Stimulated activated CD8-positive, alpha-beta memory T cell treated with anti-CD3 and anti-CD28 coated beads, Interleukin-2, amount 100 ng/mL, for 1 hour (primary cell): ENCODE data around the gene GOLGA3.
"Not testable (repeated sequence)": the region's sequence is repeated elsewhere in the genome, so short reads cannot be mapped to it uniquely, and the experiment has no call there.

ENCODE experiments used
- DNase-seq, 2 donors: peaks; one replicate each; pipeline ENCODE4 v3.0.0-alpha.2; 2020; ENCODE audit warnings: low read depth in 2 of 2

GOLGA3 gene

GRCh38 chr12:132776816-132777568 lies 51.7 kb downstream of the GOLGA3 start:
- no peak for DNase-seq

DNA sequence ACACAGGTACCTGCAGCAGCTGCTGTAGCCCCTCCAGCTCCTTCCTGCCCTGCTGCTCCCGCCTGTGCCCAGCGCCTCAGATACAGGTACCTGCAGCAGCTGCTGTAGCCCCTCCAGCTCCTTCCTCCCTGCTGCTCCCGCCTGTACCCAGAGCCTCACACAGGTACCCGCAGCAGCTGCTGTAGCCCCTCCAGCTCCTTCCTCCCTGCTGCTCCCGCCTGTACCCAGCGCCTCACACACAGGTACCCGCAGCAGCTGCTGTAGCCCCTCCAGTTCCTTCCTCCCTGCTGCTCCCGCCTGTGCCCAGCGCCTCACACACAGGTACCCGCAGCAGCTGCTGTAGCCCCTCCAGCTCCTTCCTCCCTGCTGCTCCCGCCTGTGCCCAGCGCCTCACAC lies 52.4 kb downstream of the GOLGA3 start:
- not testable (repeated sequence) for DNase-seq

GRCh38 chr12:132775502-132776229 lies 53.0 kb downstream of the GOLGA3 start:
- DNase-seq = no peak

DNA sequence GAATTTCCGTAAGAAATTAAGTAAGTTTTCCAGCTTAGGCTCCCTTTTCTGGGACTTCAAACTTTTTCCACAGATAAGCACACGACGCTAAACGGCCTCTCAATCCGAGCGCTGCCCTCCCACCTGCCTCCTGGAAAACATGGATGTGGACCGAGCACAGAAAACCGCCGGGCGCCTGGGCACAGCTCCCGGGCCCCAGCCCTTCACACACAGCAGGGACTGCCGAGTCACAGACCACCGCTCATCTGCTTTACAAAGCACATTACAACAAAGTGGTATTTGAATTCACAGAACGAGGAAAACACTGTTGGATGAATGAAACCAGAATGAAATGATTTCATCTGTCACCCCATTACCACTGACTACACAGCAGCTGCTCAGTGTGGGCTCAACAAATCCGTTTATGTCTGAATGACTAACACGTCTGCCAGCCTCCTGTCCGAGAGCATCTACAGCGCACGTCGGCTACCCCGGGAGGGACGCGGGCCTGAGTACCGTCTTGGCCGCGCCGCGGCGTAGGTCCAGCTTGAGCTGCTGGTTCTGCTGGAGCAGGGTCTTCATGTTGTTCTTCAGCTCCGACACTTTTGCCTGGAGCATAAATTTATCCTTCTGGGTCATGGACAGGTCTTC lies 53.9 kb downstream of the GOLGA3 start:
- DNase-seq = no peak

GRCh38 chr12:132774159-132774558 lies 54.5 kb downstream of the GOLGA3 start:
- DNase-seq = no peak

DNA sequence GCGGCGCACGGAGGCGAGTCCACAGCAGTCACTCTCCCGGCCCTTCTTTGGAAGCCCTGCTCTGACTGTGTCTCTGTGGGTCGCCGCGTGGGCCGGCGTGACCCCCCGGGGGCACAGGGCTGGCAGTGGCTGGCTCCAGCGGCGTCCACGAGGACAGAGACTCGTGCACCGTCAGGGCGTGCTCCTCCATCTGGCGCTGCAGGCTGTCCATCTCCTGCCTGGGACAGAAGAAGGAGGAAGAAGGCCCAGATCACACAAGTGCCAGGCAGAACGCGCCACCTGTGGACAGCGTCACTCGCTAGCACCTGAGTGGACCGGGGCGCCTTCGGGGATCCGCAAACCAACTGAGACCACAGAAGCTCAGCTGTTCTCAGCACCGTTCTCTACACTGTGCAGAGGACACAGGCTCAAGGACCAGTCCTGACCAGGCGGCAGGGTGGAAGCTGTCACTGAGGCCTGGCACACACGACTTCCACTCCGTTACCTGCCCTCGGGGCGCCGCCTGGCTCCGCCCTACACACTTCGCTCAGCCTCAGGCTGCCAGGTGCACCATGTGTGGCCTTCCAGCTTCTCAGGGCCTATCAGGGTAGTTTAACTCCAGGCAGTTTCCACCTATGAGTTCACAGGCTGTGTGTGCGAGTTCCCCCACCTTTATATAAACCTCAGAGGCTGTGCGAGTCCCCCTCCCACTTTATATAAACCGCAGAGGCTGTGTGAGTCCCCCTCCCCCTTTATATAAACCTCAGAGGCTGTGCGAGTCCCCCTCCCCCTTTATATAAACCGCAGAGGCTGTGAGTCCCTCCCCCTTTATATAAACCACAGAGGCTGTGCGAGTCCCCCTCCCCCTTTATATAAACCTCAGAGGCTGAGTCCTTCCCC lies 55.4 kb downstream of the GOLGA3 start:
- DNase-seq = no peak

GRCh38 chr12:132772606-132773005 lies 56.1 kb downstream of the GOLGA3 start:
- DNase-seq = no peak

DNA sequence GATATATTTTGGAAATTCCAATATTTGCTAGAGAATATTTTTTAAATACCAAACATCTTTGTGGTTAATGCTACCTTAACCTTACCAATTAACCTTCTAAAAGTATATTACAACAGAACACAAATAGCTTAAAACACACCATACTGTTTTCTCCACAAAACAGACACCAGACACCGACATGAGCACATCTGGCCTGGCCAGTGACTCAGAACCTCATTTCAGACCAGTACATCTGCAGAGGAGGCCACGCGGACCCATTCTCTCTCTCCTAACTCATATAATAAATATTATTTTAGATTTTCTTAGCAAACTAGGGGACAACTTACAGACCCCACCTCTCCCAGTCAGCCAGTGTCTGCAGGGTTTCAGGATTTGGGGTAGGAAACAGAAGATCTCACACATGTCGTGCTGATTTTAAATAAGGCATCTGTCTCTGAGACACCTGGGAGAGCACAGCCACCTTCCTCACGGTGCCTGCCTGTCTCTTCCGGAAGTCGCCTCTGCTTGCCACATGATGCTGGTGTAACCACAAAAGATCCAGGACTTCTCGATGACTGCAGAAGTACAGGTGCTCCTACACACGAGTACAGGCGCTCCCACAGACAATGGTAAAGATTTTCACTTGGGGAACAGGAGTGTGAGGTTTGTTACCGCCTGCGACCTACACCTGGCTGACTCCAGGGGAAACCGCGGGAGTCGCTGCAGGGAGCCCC lies 57.4 kb downstream of the GOLGA3 start:
- peak in 1 of 2 donors; percentile 16 for DNase-seq

DNA sequence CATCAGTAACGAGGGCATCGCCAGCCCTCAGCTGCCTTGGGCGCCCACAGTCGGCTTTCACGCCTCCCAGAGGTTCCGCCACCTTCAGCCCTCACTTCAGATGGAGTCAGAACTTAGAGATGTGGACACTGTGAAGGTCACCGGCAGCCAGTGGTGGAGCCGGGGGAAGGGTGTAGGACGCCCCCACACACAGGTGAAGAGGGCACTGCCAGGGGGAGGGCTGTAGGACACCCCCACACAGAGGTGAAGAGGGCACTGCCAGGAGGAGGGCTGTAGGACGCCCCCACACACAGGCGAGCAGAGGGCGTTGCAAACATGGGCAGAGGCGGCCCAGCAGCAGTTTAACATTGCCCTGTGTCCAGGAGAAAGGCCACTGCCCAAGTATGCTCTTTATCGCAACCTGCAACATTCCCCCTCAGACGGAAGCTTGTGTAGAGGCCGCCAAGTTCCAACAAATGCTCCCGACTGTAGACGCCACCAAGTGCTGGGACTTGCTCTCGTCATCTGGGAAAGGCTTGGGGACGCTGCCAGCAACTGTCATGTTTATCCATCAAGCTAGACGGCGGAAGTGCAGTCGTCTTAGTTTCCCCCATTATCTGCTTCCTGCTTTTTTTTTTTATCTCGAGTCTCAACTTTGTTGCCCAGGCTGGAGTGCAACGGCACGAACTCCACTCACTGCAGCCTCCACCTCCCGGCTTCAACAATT lies 62.1 kb downstream of the GOLGA3 start:
- DNase-seq = no peak

- DNase-seq = no peak
These were observed 63.3 kb downstream of the GOLGA3 start for GRCh38 chr12:132765361-132765760.

DNA sequence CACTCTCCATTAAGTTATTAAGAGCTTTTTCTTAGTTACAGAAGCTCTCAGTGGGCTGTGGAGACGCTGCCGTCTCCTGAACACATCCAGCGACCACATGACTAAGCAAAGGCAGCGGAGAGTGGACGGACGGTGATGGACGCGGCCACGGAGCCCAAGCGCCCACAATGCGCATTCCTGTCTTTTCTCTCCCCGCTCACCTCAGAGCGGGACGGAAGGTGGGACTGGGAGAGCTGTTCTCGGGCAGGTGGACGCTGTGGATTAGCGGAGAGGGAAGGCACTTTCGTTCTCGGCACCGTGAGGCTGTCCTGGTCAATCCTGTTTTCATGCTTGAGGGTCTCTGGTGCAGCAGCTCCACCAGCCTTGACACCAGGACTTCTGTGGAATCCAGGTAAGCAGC lies 64.4 kb downstream of the GOLGA3 start:
- no peak for DNase-seq

DNA sequence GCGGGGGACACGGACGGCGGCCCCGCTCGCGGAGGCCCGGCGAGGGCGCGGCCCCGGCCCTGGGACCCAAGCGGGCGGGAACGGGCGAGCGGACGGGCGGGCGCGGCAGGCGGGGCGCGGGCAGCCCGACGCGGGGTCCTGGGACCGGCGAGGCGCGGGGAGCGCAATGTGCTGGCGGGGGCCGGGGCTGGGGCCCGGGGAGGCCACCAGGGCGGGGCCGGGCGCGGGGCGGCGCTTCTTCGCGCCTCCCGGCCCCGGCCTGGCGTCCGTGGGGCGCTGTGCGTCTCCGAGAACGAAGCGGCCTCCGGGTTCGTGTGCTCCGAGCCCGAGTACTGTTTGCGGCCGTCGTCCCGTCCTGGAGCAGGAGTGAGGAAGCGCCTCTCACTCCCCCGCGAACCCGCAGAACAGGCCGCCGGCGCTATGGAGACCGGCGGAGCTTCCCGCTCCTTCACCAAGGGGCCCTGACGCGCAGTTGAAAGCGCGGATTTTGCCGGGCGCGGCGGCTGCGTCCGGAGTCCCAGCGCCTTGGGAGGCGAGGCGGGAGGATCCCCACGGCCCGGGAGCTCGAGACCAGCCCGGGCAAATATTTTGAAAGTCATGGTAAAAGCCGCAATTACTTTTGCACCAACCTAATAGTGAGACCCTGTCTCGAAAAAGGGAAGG lies 66.6 kb downstream of the GOLGA3 start:
- peak; percentile 60 to 76 for DNase-seq

- peak; percentile 42 to 67 for DNase-seq
These were observed 67.4 kb downstream of the GOLGA3 start, which contains the start of gene ANKLE2 for GRCh38 chr12:132761032-132761920. Gene ANKLE2, minus strand, starts transcription at chr12:132761832. Its CDS starts 34 bp downstream, at chr12:132761798.

GRCh38 chr12:132759359-132759758 lies 69.3 kb downstream of the GOLGA3 start:
- no peak for DNase-seq

- not testable (repeated sequence) for DNase-seq
These were observed 69.8 kb downstream of the GOLGA3 start for GRCh38 chr12:132758825-132759224.

GRCh38 chr12:132754160-132754932 lies 74.3 kb downstream of the GOLGA3 start:
- no peak for DNase-seq

DNA sequence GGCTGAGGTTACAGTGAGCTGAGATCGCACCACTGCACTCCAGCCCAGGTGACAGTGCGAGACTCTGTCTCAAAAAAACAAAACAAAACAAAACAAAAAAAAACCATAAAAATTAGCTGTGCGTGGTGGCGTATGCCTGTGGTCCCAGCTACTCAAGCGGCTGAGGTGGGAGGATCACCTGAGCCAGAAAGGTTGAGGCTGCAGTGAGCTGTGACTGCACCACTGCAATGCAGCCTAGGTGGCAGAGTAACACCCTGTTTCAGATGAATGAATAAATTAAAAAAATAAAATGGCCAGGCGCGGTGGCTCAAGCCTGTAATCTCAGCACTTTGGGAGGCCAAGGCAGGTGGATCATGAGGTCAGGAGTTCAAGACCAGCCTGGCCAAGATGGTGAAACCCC lies 75.0 kb downstream of the GOLGA3 start:
- not testable (repeated sequence) for DNase-seq

GRCh38 chr12:132748319-132748718 lies 80.3 kb downstream of the GOLGA3 start:
- DNase-seq = no peak
